HG02763 (cell line): Measurements from ENCODE around the gene TYRP1.
"Not testable (repeated sequence)": the region's sequence is repeated elsewhere in the genome, so short reads cannot be mapped to it uniquely, and the experiment has no call there.

Source experiments
- ATAC-seq: cut with Tn5 transposase; IDR thresholded peaks from one replicate; pipeline ENCODE4 v1.9.1; 2021; ENCODE audit warnings: mild to moderate bottlenecking, moderate library complexity; ENCODE audit not compliant: unreplicated experiment

TYRP1 gene, protein sequence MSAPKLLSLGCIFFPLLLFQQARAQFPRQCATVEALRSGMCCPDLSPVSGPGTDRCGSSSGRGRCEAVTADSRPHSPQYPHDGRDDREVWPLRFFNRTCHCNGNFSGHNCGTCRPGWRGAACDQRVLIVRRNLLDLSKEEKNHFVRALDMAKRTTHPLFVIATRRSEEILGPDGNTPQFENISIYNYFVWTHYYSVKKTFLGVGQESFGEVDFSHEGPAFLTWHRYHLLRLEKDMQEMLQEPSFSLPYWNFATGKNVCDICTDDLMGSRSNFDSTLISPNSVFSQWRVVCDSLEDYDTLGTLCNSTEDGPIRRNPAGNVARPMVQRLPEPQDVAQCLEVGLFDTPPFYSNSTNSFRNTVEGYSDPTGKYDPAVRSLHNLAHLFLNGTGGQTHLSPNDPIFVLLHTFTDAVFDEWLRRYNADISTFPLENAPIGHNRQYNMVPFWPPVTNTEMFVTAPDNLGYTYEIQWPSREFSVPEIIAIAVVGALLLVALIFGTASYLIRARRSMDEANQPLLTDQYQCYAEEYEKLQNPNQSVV

DNA sequence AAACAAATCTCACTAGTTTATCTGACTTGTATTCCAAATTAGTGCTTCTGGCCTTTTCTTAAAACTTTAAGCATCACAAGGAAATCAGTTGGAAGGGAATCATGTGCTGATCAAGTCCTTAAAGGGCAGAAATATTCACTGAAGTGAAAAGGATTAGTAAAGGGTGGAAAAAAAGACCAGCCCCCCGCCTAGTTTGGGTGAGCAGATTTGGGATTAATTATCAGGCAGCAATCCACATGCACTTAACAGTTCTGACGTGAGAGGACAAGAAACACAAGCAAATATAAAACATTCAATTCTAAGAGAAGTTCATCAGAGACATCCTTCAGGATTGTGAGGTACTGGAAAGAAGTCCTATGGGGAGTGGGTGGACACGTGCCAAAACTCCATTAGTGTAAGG lies at the start of gene TYRP1:
TYRP1 (plus strand) TSS at position 245 of the 400 bp plus-strand sequence. CDS start 612 bp downstream, outside the sequence.
- ATAC-seq: no peak

DNA sequence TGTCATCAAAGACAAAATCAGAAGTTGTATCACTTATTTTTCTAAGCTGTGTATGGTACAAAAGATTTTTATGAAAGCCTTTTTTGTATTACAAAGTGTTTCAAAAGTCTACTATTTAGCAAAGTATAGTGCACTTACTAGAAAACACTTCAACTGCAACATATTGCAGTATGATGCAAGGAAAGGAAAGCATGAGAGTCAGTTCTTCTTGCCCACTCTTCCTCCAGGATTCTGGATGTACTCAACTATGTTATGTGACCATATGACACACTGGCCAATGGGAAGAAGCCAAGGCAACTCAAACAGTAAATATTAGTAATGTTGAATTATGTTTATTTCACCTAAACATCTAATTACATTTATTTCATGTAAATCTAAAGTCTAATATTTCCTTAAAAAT lies 49.5 kb upstream of the TYRP1 start:
- no peak for ATAC-seq

DNA sequence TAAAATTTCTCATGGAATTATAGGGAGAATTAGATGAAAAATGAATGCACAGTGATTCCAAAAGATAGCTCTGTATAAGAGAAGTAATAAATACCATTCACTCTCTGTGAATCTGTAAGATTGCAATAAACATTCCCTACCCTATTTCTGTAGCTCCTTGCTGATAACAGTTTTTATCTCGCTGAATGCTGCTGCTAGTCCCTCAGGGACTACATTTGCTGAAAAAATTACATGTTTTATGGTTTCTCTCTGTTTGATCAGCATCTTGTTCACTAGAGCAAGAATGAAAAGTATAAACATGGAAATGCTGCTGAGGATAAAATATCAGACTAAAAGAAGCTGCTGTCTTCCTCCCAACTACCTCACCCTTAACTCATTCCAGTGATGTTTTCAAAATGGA lies 44.3 kb upstream of the TYRP1 start:
- ATAC-seq: no peak

DNA sequence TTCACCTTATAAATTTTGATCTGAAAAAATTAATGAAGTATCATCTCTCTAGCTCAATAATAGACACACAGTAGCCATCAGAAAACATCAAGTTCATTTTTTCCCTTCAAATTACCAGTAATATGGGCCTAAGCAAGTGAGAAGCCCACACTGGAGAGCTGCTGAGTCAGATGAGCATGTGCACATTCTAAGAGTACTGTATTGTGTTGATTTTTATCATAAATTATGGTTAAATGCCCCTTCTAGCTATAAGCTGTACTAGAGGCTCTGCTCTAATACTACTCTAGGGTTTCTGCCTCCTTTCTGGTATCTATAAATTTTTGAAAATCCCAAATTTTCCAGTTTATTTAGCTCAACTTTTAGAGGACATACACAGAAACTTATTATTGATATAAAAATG lies 42.1 kb upstream of the TYRP1 start:
- ATAC-seq: no peak

DNA sequence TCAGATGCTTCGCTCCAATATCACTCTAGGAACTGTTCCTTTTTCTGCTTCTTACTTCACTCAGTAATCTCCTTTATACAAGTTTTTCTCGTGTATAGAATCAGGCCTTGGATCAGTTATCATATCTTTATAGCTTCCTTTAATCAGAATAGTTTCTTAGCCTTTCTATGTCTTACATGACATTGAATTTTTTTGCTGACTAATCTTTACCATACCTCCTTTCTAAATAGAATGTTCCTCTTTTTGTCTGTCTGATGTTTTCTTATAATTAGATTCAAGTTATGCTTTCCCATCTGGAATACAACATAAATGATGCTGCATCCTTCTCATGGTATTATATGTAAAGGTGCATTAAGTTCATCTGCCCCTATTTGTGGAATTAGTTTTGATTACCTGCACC lies 40.2 kb upstream of the TYRP1 start:
- no peak for ATAC-seq

DNA sequence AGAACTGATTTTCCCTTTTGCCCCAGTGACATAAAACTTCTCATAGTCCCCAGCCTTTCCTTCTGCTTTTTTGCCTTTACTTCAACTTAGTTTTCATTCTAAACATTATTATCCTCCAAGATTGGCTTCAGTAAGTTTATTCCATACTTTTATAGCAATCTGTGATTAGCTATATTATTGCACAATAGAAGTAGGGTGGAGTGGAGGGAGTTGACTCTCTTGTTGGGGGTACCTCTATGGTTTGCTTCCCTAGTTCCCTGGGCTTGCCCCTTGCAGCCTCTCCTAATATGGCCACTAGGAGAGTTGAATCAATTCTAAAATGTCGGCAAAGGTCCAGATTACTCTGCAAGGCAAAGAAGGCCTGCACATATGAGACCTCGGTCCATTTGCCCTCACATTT lies 36.4 kb upstream of the TYRP1 start:
- no peak for ATAC-seq

DNA sequence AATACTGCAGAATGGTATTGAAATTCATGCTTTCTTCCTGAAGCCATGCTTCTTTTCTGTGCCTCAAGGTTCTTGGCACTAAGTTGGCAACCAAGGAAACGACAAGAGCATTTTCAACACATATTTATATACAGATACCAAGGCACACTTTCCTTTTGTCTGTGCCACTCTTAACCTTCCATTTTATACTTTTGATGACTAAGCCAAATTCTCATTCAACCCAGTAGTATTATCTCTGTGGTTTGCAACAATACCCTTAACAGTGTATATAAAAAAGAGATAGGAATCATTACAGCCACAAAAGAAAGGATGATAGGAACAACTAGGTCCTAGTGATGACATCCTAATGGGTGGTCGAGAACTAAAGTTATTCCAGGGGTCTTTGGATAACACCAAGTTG lies 36.0 kb upstream of the TYRP1 start:
- no peak for ATAC-seq

DNA sequence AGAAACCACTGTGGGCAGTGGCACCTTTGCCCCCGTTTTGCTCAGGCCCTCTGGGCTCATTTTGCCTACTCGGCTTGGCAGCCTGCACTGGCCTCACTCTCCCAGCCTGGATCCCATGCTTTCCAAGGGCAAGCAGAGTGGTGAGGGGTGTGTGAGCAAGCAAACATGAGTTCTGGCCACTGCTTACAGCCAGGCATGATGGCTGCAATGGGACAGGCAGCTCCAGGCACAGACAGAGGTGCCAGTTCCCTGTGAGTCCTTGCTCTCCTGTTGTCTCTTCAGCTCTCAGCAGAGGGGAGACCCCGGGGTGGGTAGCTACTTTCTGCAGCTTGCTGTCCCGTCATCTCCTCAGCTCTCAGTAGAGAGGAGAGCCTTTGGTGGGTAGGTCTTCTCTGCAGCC lies 35.2 kb upstream of the TYRP1 start:
- ATAC-seq: no peak

DNA sequence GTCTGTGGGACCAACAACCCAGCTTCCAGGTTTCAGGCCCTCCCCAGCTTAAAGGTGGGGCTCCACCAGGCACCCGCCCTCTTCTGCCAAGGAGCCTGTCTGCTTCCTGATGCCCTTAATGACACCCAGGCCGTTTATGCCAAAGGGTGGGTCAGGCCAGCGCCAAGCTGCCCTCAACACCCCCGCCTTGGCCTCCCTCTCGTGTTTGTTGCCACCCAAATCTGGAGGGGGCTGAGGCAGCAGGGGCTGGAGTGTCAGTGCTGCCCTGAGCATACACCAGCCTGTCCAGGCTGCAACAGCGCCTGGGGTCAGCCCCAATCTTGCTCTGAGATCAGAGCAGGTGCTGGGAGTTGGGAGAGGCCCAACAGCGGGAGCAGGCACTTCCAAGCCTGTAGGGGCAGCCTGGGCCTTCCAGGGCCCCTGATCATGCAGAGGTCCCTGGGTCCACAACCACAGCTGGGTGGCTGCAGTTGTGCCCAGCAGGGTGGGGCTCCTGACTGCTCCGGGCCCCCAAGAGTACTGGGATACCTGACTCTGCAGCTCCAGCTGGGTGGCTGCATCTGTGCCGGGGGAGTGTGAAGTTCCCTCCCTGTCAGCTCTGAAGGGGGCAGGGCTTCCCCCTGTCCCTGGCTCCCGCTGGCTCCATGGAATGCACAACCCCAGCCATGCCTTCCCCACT lies 34.5 kb upstream of the TYRP1 start:
- no peak for ATAC-seq

DNA sequence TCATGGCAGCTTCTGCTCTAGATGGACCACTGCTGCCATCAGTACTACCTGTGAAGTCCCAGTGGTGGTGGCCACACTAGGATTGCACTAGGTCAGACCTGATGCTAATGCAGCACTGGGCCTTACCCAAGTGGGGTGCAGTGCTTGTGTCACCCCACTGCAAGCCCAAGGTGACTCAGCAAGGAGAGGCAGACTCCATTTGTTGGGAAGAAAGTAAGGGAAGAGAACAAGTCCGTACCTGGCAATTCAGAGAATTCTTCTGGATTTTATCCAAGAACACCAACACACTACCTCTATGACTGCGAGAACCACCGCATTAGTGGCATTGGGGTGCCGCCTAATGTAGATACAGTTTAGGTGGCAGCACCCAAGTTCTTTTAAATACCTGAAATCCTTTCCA lies 34.0 kb upstream of the TYRP1 start:
- no peak for ATAC-seq

DNA sequence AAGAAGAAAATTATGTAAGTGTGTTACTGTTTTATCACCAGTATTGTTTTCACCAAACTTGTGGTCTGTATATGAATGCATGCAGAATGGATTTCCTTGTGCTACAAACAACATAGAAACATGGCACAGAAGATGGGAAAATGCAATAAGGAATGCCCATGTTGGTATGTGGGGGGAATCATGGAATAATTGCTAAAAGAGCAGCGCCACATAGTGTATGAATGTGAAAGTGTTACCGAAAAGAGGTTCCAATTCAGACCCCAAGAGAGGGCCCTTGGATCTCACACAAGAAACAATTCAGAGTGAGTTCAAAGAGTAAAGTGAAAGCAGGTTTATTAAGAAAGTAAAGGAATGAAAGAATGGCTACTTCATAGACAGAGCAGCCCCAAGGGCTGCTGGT lies 26.4 kb upstream of the TYRP1 start:
- ATAC-seq: no peak

DNA sequence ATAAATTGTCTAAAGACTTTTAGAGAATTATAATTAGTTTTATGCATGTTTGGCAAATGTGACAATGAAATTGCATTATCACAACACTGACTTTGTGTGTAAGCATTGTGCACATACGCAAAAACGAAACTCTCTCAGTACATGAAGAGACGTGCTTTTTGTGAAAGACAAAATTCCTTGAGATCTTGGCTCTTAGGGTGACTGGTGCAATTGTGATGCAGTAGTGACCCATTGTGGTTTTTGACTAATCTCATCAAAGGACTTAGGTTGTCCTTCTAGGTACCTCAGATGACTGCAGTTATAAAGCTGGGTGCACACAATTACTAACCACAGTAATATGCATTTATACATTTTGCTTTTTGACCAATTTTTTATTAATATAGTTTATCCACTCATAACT lies 25.3 kb upstream of the TYRP1 start:
- no peak for ATAC-seq

DNA sequence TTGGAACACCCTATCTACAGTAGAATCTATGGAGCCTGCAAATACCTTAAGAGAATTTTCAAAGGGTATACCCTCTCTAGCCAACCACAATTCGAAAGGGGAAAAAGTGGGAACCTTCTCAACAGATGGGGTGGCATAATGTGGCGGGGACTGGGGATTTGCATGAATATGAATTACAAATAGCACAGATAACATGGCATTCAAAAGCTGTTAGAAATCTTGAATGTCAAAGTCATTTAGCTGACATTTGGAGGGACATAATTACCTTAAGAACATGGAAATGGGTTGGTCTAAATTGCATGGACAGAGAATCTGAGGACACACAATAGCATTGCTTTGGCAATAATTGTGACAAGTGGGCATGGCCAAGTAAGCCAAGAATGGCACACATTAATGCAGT lies 23.2 kb upstream of the TYRP1 start:
- ATAC-seq: no peak

DNA sequence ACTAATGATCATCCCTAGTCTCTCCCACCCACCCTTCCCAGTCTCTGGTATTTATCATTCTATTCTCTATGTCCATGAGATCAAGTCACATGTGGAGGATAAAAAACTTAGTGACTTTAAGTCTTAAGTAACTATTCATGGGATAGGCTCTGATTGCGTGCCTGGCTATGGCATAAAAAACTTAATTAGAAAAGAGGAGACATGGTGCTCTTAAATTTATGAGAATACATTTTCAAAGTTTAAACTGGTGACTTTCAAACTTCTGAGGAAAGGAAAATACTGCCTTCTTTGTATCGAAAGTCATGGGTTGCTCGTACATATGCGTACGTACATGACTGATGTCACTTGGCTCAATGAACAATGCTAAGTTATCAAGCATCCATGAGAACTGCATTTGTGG lies 18.2 kb upstream of the TYRP1 start:
- no peak for ATAC-seq

DNA sequence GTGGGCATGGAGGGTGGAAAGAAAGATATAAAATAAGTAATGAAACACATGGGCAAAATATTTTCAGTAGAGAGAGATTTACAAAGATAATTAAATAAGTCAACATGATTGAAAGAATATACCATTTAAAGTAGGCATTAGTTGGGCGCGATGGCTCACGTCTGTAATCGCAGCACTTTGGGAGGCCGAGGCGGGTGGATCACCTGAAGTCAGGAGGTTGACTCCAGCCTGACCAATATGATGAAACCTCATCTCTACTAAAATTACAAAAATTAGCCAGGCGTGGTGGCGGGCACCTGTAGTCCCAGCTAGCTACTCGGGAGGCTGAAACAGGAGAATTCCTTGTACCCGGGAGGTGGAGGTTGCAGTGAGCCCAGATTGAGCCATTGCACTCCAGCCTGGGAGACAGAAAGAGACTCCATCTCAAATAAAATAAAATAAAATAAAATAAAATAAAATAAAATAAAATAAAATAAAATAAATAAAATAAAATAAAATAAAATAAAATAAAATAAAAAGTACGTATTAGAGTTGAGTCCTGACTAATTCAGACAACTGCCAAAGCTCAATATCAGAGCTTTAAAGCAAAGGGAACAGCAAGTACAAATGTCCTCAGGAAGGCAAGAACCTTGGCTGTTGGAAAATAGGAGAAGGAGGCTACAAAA lies 15.6 kb upstream of the TYRP1 start:
- not testable (repeated sequence) for ATAC-seq

DNA sequence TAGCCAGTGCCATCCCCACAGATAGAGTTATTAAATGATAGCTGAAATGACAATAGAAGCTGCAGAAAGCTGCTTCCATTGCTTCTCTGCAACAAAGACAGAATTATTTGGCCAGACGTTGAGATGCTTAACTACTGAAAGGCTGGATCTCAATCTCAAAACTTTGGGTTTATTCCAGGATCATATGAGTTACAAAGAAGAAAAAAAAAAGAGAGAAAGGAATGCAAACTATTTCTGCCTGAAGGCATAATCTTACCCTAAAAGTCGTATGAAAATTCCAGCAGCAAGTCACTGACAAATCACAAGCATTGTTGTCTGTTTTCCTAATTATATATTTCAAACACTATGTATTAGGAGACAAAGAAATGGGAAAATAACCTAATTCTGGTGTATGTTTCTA lies 12.8 kb upstream of the TYRP1 start:
- ATAC-seq: no peak

DNA sequence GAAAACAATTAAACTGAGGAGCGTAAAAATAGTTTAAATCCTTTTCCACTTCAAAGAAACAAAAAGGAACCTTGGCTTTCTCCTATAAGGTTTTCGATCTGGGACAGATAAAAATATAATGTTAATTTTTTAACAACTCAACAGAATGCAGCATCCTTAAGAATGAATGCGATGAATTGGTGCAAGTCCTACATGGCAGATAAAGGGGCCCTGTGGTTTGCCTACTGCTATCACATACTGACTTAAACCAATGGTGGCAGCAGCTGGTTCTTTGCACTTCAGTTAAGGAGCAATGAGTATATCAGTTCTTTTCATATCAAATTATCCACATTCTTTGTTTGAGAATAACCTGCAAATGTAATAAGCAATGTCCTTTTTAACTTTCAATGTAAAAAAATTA lies 12.4 kb upstream of the TYRP1 start:
- ATAC-seq: no peak

DNA sequence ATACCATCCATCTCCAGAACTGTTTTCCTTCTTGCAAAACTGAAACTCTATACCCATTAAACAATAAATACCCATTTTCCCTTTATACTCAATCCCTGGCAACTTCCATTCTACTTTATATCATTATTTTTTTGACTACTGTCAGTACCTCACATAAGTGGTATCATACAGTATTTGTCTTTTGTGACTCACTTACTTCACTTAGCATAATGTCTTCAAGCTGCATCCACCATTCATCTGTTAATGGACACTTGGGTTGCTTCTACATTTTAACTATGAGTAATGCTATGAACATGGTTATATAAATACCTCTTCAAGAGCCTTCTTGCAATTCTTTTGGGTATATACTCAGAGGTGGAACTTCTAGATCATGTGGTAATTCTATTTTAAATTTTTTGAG lies 11.6 kb upstream of the TYRP1 start:
- no peak for ATAC-seq

DNA sequence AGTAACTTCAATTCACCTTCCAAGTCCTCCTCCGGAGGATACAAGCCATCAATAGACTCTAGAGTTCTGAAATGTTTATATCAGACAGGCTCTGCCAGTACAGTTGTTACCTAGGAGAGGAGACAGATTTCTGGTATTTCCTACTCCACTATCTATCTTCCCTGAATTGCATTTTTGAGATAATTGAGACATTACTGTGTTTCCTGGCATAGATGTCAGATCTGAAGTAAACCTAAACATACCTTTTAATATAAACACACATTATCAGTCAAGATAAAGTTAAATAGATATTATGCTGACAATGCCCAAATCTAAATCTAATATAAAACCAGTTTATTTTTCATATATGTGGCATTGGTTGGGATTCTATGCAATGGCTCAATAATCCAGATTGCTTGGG lies 8.2 kb upstream of the TYRP1 start:
- no peak for ATAC-seq

DNA sequence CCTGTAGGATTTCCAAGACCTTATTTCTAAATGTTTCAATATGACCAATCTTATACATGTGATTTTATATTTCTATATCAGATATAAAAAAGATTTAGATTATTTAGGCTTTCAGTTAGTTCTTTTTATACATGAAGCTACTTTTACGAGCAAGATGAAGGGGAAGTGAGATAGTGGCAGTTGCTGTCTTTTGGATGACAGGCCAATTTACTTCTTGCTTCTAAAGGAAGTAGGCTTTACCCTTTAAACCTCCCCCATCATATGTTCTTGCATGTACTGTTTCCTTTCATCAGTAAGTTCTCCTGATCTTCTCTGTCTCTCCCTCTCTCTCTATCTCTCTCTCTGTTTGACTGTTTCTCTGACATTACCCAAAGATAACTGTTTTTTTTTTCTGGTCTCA lies 4.0 kb upstream of the TYRP1 start:
- no peak for ATAC-seq

DNA sequence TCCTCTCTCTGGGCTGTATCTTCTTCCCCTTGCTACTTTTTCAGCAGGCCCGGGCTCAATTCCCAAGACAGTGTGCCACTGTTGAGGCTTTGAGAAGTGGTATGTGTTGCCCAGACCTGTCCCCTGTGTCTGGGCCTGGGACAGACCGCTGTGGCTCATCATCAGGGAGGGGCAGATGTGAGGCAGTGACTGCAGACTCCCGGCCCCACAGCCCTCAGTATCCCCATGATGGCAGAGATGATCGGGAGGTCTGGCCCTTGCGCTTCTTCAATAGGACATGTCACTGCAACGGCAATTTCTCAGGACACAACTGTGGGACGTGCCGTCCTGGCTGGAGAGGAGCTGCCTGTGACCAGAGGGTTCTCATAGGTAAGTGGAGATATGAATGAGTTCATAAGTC lies 828 bp downstream of the TYRP1 start:
- no peak for ATAC-seq

DNA sequence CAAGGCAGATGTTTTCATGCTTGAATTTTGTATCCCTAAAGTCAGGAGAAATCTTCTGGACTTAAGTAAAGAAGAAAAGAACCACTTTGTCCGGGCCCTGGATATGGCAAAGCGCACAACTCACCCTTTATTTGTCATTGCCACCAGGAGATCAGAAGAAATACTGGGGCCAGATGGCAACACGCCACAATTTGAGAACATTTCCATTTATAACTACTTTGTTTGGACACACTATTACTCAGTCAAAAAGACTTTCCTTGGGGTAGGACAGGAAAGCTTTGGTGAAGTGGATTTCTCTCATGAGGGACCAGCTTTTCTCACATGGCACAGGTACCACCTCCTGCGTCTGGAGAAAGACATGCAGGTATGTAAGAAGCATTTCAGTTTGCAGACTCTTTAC lies 2.3 kb downstream of the TYRP1 start:
- no peak for ATAC-seq
